NK-92 (cell line): ENCODE data around the gene NEMP1.
"Not testable (repeated sequence)": the region's sequence is repeated elsewhere in the genome, so short reads cannot be mapped to it uniquely, and the experiment has no call there.

ENCODE experiments used
- DNase-seq: peaks from one replicate; lab custom pipeline; 2025; ENCODE audit not compliant: unreplicated experiment; lab: John Stamatoyannopoulos, UW

The NEMP1 gene

DNA sequence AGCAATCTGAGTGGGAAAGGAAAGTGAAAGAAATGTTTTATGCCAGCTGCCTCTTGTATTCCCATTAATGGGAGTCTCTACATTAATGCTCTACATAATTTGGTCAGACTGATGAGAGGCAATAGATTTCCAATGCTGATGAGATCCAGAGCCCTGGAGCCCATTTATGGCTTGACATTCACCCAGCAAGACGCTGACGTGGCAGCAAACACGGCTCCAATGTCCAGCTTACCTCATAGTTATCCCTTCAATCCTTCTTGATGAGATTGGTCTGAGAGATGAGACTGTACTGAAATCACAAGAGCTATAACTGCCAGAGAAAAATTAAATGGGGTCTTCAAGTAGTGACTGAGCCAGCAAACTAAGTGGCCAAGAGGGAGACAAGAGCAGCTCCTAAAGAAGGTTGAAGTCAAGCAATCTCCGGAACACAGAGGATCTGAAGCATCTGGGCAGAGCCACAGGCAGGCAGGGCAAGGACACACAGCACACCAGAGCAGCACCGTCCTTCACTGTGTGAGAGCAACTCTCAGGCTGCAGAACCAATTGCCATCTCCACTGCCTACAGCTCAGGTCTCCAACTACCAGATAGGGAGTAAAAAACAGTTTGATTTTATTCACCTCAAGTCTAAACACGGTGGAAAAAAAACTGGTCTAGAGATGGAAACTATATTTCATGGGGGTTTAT is 21.4 kb downstream of the NEMP1 start:
- no peak for DNase-seq

DNA sequence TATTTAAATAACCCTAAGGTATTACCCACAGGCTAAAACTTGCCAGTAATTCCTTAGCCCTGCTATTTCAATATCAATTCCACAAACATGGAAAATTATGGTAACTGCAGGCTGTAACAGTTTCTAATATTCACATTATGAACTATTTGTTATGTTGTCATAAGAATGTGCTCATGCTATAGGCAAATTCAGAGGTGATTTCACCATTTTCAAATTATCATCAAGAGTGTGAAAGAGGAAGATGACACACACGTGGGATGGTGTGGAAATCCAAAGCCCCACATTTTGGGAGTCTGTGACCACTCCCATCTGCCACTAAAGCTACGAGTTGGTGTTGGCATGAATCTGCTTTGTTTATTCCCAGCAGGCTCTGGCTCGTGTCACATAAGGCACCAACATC is 22.8 kb downstream of the NEMP1 start:
- no peak for DNase-seq

DNA sequence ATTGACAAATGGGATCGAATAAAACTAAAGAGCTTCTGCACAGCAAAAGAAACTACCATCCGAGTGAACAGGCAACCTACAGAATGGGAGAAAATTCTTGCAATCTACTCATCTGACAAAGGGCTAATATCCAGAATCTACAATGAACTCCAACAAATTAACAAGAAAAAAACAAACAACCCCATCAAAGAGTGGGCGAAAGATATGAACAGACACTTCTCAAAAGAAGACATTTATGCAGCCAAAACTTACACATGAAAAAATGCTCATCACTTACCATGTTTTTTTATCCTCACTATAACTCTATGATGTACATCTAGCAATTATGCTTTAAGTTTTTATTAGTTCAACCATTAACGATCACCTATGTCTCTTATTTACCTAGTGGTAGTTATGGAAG is 24.7 kb downstream of the NEMP1 start:
- not testable (repeated sequence) for DNase-seq

DNA sequence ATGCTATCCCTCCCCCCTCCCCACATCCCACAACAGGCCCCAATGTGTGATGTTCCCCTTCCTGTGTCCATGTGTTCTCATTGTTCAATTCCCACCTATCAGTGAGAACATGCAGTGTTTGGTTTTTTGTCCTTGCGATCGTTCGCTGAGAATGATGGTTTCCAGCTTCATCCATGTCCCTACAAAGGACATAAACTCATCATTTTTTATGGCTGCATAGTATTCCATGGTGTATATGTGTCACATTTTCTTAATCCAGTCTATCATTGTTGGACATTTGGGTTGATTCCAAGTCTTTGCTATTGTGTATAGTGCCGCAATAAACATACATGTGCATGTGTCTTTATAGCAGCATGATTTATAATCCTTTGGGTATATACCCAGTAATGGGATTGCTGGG is 25.4 kb downstream of the NEMP1 start:
- not testable (repeated sequence) for DNase-seq

DNA sequence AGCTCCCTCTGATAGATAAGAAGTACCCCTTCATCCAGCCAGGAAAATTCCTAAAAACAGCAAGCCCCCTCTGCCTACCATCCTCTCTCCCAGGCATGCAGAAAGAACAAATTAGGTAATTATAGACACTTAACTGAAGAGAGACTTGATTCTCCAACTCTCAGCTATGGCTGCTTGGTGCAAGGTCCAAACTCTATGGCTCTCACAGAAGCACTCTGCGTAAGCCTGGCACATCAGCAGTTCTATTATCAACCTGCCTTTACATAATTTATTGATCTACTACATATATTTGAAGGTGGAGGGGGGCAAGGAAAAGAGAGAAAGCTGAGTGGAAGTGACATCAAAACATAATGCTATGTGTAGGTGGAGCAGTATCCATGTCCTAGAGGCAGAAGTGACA is 27.6 kb downstream of the NEMP1 start:
- no peak for DNase-seq

DNA sequence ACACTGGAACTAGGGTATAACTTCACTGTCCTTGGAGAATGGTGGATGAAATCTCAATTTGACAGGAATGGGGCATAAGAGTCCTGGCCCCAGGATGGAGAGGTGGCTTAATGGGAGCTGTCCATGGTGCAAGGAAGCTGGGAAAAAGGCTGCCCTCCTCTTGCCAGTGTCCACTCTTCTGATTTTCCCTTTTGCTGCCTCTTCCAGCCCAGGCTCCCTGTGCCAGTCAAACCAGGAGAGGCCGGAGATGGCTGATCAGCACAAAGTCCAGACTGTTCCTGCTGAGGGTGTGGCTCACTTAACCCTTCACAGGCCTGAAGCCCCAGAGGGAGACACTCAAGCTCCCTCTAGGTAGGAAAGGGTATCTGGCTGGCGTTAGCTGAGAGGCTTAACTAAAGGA is 28.7 kb downstream of the NEMP1 start, which contains the start of gene MYO1A:
Gene MYO1A (minus strand): TSS at position 240 of the 400 bp plus-strand sequence. CDS start 1,806 bp downstream, outside the sequence.
- no peak for DNase-seq

DNA sequence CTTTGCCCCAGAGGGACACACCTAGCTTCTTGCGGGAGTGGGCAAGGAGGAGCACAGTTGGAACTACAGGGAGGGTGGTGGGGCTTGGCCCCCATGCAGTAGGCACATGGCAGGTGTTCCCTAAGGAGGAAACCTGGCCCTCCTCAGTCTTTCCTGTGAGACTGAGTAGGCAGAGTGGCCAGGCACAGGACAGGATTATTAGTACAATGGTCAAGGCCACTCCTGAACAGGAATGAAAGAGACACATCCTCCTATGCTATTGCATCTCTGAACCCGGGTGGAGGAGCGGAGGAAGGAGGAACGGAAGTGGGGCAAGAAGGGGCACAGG is 29.5 kb downstream of the NEMP1 start:
- DNase-seq, result no peak

DNA sequence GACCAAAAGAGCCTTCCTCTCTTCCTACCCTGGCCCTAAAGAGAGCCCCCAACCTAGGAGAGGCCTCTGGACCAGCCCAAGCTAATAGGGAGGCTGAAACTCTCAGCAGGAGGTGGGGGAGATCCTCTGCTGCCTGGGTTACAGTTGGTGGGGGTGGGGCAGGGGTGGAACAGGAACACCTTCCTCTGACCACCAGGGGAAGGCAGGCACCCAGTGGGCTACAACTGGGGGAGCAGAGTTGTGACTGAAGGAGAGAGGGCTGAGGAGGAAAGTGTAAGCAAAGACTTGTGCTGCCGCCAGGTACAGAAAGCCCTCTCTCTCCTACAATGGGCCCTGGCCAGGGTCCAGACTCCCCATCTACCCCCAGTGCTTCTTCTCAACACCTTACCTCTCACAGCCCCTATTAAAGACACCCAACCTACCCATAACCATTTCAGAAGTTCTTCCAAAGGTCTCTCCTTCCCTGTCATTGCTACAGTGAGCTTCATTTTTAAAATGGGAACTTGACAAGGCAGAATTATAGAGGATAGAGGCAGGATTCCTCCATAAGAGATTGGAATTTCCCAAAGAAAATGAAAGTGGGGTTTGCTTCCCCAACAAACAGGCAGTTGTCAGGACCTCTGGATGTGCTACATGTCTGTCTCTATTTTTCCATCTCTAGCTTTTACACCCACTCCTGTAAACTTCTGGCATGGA is 30.0 kb downstream of the NEMP1 start:
- DNase-seq, result no peak

DNA sequence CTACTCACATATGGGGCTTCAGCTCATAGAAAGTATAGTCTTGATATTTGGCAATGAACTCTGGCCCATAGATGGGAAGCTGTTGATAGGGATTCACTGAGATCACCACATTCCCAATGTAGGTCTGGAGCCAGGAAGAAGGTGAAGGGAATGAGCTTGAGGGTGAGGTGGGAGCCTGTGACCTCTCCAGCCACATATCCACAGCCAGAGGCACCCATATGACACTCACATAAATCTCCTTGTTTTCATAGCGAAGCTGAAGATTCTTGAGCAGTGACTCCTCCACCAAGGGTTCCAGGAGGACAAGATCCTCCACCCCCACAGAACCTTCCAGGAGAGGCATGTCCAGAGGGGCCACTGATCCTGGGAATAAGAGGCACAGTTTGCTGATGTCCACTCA is 30.6 kb downstream of the NEMP1 start:
- DNase-seq, result no peak

DNA sequence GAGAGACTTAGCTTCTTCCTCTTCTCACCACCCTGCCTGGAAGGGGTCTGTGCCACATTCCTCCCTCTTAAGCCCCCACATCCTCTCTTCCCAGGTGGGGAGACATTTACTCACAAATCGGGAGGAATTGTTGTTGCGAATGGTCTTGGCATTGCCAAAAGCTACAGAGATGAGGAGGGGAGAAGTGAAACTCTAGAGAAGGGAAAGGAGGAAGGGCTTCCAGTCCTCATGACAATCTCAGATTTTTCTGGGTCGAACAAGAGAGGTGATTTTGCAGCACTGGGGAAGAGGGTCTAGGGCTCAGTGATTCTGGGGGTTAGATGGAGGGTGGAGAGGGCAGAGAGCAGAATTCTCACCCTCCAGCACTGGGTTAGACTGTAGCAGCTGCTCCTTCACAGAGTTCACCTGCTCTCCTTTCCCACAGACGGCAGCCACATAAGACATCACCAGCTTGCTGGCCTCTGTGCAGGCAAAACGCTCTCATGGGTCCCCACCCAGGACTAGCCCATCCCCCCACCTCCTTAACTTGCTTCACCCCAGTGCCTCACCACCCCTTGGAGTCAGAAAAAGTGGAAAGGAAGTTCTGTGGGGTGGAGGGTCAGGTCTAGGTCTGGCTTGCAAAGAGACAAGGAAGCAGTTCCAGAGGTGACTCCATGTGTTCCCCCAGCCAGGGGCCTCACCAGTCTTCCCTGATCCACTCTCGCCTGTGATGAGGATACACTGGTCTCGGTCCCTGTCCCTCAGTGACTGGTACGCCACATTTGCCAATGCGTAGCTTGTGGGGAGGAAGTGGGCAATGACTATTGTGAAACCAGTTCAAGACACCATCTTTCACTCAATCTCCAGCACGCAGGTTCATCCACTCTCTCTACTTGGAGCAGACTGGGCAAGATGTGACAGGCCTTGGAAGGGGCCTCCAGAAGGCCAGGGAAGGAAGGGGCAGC is 31.4 kb downstream of the NEMP1 start:
- DNase-seq, result no peak

DNA sequence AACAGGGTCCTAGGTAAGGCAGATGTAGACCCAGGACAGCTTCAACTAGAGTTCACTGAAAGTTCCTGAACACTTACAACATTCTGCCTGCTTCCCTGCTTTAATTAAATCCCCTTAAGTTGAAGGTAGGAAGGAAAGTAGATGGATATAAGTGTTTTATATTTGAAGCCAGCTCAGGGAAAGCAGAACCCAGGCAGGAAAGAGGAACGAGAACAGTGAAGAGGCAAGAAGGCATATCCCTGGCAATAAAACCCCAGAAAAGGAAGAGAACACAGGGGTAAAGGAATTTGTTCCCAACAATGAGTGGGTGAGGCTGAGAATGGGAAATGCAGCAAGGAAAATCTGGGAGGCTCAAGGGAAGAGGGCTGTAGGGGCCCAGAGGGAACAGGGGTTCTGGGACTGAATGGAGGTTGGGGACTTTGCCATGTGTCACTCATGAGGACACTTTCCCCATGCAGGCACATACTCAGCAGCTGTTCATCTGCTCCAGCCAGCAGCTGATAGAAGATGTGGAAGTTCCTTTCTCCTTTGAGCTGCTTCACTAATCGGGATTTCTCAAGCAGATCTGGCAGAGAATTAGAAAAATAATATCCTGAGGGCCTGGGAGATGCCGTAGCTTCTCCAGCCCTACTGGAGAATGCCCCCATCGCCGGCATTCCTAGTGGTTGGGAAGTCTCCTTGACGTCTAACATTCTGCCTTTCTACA is 32.4 kb downstream of the NEMP1 start:
- DNase-seq, result no peak

DNA sequence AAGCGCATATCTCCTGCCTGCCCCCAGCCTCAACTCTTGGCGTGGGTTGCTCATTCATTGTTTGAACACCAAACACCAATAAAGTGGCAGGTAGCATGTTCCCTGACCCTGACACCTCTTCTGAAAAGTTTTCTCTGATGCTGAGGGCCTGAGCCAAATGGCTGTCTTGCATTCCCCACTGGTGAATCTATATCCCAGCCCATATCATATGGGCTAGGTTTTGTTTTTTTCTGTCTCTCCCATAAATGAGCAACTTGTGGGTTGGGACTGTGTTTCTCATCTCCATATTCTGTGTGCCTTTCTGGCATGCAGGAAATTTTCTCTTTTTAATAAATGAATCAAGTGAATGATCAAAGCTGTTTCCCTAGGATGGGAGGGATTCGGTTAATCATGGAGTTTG is 33.7 kb downstream of the NEMP1 start:
- DNase-seq, result no peak

DNA sequence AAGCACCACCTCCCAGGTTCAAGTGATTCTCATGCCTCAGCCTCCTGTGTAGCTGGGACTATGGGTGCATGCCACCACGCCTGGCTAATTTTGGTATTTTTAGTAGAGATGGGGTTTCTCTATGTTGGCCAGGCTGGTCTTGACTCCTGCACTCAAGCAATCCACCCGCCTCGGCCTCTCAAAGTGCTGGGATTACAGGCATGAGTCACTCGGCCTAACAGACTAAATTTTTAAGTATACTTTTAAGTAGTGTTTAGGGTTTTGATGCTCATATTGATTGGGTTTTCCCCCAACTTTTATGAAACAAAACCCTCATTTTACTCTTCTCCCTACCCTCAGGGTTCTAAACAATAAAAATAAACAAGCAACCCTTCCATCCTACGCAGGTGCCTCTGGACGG is 34.1 kb downstream of the NEMP1 start:
- DNase-seq, result no peak

DNA sequence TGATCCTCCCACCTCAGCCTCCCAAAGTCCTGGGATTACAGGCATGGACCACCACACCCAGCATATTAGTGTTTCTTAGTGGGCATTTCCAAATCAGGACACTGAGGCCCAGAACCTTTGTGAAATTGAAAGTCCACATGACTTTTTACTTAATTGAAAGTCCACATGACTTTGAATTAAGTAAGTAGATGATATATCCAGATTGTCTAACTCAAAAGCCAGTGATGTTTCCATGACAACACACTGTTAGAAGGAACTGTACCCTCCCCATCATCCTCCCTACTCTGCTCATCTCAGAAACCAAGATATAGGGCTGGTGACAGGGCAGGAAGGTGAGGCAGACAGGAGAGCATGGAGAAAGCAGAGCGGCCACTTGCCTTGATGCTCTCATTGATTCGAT is 35.9 kb downstream of the NEMP1 start:
- DNase-seq, result no peak

DNA sequence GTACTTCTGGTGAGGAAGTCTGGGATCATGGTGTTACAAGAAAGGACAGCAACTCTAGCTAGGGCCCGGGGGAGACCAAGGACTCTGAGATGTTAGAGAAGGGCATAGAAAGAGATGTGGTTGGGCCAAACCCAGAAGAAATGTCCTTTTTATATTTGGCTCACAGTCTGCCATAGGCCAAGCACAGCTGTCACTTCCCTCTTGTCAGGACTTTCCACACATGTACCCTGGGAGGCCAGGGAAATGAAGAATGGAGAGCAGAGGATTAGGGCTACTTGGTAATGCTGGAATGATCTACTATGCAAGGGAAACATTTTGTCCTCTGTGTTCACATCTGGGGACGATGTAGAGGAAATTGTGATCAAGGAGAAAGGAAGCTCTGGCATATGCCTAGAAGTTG is 37.8 kb downstream of the NEMP1 start:
- DNase-seq, result no peak

DNA sequence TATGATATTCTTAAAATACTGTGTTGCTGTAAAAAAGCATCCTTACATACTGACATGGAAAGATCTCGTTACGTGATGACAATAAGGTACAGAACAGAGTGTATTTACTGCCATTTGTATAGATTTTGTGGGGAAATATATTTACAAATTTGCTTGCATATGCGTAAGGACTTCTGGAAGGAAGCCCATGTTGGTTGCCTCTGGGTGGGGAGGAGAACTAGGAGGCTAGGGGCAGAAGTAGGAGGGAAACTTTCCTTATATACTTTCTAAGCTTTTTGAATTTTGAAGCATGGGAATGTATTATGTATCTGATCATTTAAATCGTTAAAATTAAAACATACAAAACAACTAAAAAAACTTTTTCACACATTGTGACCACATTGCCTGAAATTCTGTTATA is 38.4 kb downstream of the NEMP1 start:
- no peak for DNase-seq

DNA sequence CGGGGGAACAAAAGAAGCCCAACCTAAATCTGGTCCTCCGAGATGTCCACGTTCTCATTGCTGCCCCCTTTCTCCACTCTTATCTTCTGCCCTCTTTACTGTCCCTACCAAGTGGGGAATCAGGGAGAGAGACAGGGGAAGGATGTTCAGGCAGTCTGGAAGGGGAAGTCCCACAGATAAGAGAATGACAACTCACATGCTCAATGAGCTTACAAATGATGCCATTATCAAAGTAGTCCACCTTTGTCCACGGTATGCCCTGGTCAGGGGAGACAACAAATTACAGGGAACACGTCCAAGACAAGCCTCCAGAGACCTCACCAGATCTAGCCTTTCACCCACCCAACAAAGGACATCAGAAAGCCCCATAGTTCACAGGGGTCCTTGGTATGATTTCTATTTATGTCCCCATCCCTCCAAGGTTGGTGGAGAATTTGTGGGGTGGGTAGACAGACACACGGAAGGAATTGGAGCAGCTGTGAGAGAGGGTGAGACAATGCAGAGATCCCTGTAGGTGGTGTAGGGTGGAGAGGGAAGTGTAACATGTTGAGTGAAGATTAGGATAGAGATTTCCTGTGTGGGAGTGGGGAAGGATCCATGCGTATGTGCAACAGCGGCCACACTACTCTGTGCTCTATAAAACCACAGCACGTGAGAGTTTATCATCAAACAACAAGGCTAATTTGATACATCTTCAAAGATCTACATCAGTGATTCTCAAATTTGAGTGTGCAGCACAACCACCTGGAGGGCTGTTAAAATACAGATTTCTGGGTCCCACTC is 39.4 kb downstream of the NEMP1 start:
- no peak for DNase-seq

DNA sequence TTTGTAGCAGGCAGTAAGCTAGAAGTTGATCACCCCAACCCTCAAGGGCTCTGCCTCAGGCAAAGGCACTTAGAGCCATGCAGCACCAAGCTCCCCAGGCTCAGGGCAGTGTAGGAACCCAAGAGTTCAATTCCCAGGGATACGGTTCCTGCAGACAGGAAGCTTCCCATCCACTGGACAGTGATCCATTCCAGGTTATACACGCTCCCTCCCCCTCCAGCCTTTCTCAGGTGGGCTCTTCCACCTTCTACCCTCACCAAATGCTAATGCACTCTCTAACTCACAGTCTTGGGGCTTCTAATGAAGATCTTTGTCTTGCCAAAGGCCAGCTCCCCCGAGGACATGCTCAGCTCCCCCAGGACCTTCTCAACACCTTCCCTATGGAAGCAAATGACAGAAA is 41.3 kb downstream of the NEMP1 start:
- DNase-seq, result no peak

DNA sequence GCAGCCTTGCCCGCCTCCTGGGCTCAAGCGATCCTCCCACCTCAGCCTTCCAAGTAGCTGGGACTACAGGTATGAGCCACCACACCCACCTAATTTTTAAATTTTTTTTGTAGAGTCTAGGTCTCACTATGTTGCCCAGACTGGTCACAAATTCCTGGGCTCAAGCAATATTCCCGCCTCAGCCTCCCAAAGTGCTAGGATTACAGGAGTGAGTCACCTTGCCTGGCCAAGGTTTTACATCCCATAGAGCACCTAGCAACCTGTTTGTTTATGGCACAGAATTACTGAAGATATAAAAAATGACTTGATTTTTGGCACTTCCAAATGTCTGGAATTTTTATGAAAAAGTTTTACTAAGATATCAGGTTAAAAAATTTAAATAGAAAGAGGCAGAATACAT is 45.2 kb downstream of the NEMP1 start:
- DNase-seq, result no peak

DNA sequence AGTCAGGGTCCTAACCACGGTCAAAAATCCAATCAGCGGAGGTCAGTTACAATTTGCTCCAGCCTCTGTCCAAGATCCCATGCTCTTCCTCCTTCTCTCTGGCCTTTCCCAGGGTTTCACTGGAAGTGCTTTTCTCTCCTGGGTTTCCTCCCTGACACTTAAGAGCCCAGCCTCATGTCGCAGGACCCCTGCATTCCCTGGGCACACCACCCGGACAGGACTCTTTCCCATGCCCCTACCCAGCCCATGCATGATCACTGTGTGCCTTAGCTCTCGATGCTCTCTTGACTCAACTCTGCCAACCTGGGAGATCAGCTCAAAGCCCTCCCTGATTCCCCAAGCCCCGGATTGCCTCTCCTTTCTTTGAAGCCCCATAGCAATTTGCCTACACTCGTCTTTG is 46.8 kb downstream of the NEMP1 start:
- no peak for DNase-seq
